T-helper 17 cell (primary cell): ENCODE measurements around the gene GJA5. TPM values are rescaled to one million over a fixed set of nuclear protein-coding genes. Genes with fewer than 3 reads are reported as not detected.
"Not testable (repeated sequence)": the region's sequence is repeated elsewhere in the genome, so short reads cannot be mapped to it uniquely, and the experiment has no call there.

Source experiments
- ATAC-seq: fragments of 150-1000 bp; cut with Tn5 transposase; 2 replicates; pipeline ENCODE4 v1.10.0; 2021; ENCODE audit warnings: mild to moderate bottlenecking, moderate library complexity
- DNase-seq, 3 donors: peaks; one replicate each; pipeline versions ENCODE4 v3.0.0 to v3.0.0-alpha.2; 2020 to 2021
- H3K9me3 ChIP-seq: one replicate; pipeline ENCODE4 v1.7.0; 2013; ENCODE audit warnings: low read length, mild to moderate bottlenecking; ENCODE audit not compliant: control insufficient read depth, poor library complexity, severe bottlenecking
- H3K27ac Mint-ChIP-seq: one replicate; pipeline ENCODE4 v1.8.0; 2022; ENCODE audit warnings: mild to moderate bottlenecking, moderate library complexity, mixed read lengths
- H3K27me3 Mint-ChIP-seq: one replicate; pipeline ENCODE4 v1.8.0; 2022; ENCODE audit warnings: mixed read lengths
- H3K36me3 Mint-ChIP-seq: one replicate; pipeline ENCODE4 v1.8.0; 2022; ENCODE audit warnings: low read depth, mixed read lengths
- H3K4me1 Mint-ChIP-seq: one replicate; pipeline ENCODE4 v1.8.0; 2022; ENCODE audit warnings: mild to moderate bottlenecking, mixed read lengths
- H3K4me3 Mint-ChIP-seq: one replicate; pipeline ENCODE4 v1.8.0; 2022; ENCODE audit warnings: mild to moderate bottlenecking, moderate library complexity, mixed read lengths
- total RNA-seq, 4 donors: library from RNA in 2 of 4; stranded (reverse) in 2 of 4; gene quantifications; one replicate each; pipeline ENCODE4 v1.2.3 and lab custom pipeline; 2022 to 2026

GJA5 gene
- total RNA-seq, 2 donors from 2014 or later, result not detected

GRCh38 chr1:147736883-147737282 lies 23.5 kb downstream of the GJA5 start:
- no peak overlapping the region for H3K4me3 Mint-ChIP-seq
- H3K9me3 ChIP-seq, result no peaks in the 10 kb centered on the region
- no peak for DNase-seq
- peaks cover 2% of the 10 kb centered on the region for H3K36me3 Mint-ChIP-seq
- H3K27ac Mint-ChIP-seq, result no peak overlapping the region
- no peak for ATAC-seq
- peaks cover 7% of the 10 kb centered on the region for H3K4me1 Mint-ChIP-seq
- H3K27me3 Mint-ChIP-seq, result peaks cover 15% of the 10 kb centered on the region

GRCh38 chr1:147735423-147735822 lies 25.0 kb downstream of the GJA5 start:
- H3K4me1 Mint-ChIP-seq, result peaks cover 7% of the 10 kb centered on the region
- peaks cover 23% of the 10 kb centered on the region for H3K27me3 Mint-ChIP-seq
- ATAC-seq, result no peak
- no peak overlapping the region for H3K27ac Mint-ChIP-seq
- peaks cover 5% of the 10 kb centered on the region for H3K36me3 Mint-ChIP-seq
- H3K4me3 Mint-ChIP-seq, result no peak overlapping the region
- no peak for DNase-seq
- H3K9me3 ChIP-seq, result no peaks in the 10 kb centered on the region

DNA sequence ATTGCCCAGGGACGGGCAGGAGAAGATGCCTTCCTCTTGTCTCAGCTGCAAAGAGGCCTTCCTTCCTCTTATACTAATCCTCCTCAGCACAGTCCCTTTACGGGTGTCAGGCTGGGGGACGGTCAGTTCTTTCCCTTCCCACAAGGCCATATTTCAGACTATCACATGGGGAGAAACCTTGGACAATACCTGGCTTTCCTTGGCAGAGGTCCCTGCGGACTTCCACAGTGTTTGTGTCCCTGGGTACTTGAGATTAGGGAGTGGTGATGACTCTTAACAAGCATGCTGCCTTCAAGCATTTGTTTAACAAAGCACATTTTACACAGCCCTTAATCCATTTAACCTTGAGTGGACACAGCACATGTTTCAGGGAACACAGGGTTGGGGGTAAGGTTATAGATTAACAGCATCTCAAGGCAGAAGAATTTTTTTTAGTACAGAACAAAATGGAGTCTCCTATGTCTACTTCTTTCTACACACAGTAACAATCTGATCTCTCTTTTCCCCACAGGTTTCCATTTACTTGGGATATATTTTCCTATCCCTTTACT lies 26.0 kb downstream of the GJA5 start:
- not testable (repeated sequence) for H3K27ac Mint-ChIP-seq, H3K4me1 Mint-ChIP-seq, ATAC-seq, H3K36me3 Mint-ChIP-seq, H3K4me3 Mint-ChIP-seq, DNase-seq, H3K9me3 ChIP-seq
- H3K27me3 Mint-ChIP-seq, result peaks cover 18% of the 10 kb centered on the region

DNA sequence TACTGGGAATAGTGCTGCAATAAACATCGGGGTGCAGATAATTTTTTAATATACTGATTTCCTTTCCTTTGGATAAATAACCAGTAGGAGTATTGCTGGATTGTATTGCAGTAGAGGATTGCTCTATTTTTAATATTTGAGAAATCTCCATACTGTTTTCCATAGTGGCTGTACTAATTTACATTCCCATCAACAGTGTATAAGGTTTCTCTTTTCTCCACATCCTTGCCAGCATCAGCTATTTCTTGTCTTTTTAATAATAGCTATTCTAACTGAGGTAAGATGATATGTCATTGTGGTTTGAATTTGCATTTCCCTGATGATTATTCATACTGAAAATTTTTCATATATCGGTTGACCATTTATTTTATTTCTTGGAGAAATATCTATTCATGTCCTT lies 31.1 kb downstream of the GJA5 start:
- DNase-seq, result no peak
- Mint-ChIP-seq H3K27me3 (peaks cover 24% of the 10 kb centered on the region), H3K27ac (no peak overlapping the region), H3K4me1 (peaks cover 3% of the 10 kb centered on the region), H3K4me3 (no peak overlapping the region), H3K36me3 (peaks cover 8% of the 10 kb centered on the region)
- ATAC-seq, result no peak
- no peaks in the 10 kb centered on the region for H3K9me3 ChIP-seq

- ATAC-seq, result no peak
- peaks cover 10% of the 10 kb centered on the region for H3K4me1 Mint-ChIP-seq
- peaks cover 6% of the 10 kb centered on the region for H3K36me3 Mint-ChIP-seq
- DNase-seq, result no peak
- no peak overlapping the region for H3K27ac Mint-ChIP-seq
- no peaks in the 10 kb centered on the region for H3K9me3 ChIP-seq
- H3K27me3 Mint-ChIP-seq, result peaks cover 26% of the 10 kb centered on the region
- H3K4me3 Mint-ChIP-seq, result no peak overlapping the region
Measured at GRCh38 chr1:147726168-147726567, 34.2 kb downstream of the GJA5 start.

DNA sequence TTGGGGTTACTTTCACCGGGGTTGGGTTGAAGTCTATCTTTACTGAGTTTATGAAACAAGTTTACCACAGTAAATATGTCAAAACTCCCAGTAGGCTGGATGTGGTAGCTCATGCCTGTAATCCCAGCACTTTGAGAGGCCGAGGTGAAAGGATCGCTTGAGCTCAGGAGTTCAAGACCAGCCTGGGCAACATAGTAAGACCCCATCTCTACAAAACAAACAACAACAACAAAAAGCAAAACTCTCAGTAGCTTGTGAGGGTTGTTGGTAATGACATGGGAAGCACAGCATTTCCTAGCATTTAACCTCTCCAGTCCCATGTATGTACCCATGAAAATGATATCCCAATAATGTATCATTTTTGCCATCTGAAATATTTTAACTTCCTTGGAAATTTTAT lies 34.7 kb downstream of the GJA5 start:
- H3K4me3 Mint-ChIP-seq, result no peak overlapping the region
- H3K36me3 Mint-ChIP-seq, result peaks cover 6% of the 10 kb centered on the region
- peaks cover 26% of the 10 kb centered on the region for H3K27me3 Mint-ChIP-seq
- H3K27ac Mint-ChIP-seq, result no peak overlapping the region
- no peak for ATAC-seq
- H3K9me3 ChIP-seq, result no peaks in the 10 kb centered on the region
- peaks cover 12% of the 10 kb centered on the region for H3K4me1 Mint-ChIP-seq
- DNase-seq, result no peak

DNA sequence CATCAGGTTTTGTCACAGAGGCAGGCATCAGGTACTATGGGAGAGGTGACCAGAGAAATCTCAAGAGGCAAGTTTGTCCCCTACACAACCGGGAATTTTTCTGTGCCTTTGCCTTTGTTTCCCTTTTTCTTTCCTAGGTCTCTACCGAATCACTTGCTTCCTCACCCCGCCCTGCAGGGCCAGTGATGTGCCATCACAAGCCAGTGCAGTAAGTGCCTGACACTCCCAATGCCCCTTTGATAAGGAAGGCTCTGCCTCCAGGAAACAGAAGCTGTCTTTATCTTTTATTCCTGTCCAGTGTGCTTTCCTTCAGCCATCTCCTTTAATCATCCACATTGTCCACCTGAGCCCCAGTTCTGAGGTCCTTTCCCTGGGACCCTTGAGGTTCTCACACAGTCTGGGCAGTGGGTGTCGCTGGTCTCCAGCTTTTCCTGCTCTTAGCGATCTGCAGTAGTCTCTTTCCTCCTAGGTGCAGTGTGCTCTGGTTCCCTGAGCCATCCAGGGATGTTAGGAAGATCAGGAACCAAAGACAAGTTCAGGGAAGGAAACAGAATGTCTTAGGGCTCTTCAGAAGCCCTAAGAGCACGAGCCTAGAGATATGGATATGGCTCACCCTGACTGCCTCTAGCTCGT lies 36.6 kb downstream of the GJA5 start:
- DNase-seq, result no peak
- no peak for ATAC-seq
- H3K27me3 Mint-ChIP-seq, result peaks cover 24% of the 10 kb centered on the region
- H3K36me3 Mint-ChIP-seq, result peaks cover 6% of the 10 kb centered on the region
- H3K9me3 ChIP-seq, result no peaks in the 10 kb centered on the region
- H3K27ac Mint-ChIP-seq, result peak overlapping the region; percentile 86
- peaks cover 12% of the 10 kb centered on the region for H3K4me1 Mint-ChIP-seq
- H3K4me3 Mint-ChIP-seq, result no peak overlapping the region

- H3K27ac Mint-ChIP-seq, result peak overlapping the region; percentile 79
Measured at GRCh38 chr1:147722124-147722523, 38.3 kb downstream of the GJA5 start.

DNA sequence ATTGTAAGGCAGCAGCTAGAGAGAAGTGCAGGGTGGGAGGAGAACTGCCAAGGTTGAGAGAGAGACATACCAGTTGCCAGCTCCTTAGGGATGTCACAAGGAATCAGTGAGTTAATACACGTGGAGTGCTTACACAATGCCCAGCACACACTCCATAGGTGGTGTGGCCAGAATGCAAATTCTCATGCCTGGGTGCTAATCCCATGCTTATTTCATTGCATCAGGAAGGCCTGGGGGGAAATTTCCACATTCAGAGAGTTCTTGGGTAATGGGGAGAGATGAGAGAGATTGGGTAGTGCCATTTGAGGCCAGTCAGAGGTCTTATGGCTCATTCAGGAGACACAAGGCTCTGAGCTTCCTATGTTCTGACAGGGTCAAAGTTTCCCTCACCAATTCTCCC lies 38.7 kb downstream of the GJA5 start:
- H3K36me3 Mint-ChIP-seq, result peaks cover 3% of the 10 kb centered on the region
- H3K4me1 Mint-ChIP-seq, result peaks cover 20% of the 10 kb centered on the region
- H3K27me3 Mint-ChIP-seq, result peaks cover 18% of the 10 kb centered on the region
- DNase-seq (no peak), ATAC-seq (no peak)
- H3K4me3 Mint-ChIP-seq, result no peak overlapping the region
- H3K27ac Mint-ChIP-seq, result peak overlapping the region; percentile 79
- no peaks in the 10 kb centered on the region for H3K9me3 ChIP-seq

More at GRCh38 chr1:147722124-147722523, 38.3 kb downstream of the GJA5 start:
- no peaks in the 10 kb centered on the region for H3K9me3 ChIP-seq
- peaks cover 17% of the 10 kb centered on the region for H3K4me1 Mint-ChIP-seq
- ATAC-seq (no peak), DNase-seq (no peak)
- no peak overlapping the region for H3K4me3 Mint-ChIP-seq
- peaks cover 18% of the 10 kb centered on the region for H3K27me3 Mint-ChIP-seq
- H3K36me3 Mint-ChIP-seq, result peaks cover 3% of the 10 kb centered on the region

DNA sequence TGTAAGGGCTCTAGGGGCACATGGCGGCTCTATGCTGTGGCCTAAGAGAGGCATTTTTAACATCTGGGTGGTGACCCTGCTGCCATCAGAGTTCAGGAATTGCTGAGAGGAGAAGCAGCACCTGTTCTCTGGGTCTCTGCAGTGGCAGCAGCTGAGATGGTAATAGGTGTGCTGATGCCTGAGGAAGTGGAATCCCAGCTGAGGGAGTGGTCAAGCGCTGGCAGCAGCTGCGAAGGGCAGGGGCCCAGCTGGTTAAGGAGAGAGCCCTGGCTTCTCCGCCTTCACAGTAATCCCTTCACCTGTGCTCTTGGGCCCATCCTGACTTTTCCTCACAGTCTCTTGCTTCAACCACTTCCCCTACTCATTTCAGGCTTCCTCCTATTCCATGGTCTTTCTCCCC lies 39.8 kb downstream of the GJA5 start:
- DNase-seq (no peak), ATAC-seq (no peak)
- H3K9me3 ChIP-seq, result no peaks in the 10 kb centered on the region
- Mint-ChIP-seq H3K4me3 (no peak overlapping the region), H3K36me3 (peaks cover 3% of the 10 kb centered on the region), H3K27me3 (peaks cover 20% of the 10 kb centered on the region), H3K4me1 (peaks cover 18% of the 10 kb centered on the region), H3K27ac (no peak overlapping the region)

- no peak for ATAC-seq
- Mint-ChIP-seq H3K36me3 (peaks cover 3% of the 10 kb centered on the region), H3K27me3 (peaks cover 28% of the 10 kb centered on the region), H3K4me1 (peaks cover 18% of the 10 kb centered on the region), H3K27ac (no peak overlapping the region), H3K4me3 (no peak overlapping the region)
- DNase-seq, result no peak
- no peaks in the 10 kb centered on the region for H3K9me3 ChIP-seq
Measured at GRCh38 chr1:147719711-147720225, 40.6 kb downstream of the GJA5 start.

DNA sequence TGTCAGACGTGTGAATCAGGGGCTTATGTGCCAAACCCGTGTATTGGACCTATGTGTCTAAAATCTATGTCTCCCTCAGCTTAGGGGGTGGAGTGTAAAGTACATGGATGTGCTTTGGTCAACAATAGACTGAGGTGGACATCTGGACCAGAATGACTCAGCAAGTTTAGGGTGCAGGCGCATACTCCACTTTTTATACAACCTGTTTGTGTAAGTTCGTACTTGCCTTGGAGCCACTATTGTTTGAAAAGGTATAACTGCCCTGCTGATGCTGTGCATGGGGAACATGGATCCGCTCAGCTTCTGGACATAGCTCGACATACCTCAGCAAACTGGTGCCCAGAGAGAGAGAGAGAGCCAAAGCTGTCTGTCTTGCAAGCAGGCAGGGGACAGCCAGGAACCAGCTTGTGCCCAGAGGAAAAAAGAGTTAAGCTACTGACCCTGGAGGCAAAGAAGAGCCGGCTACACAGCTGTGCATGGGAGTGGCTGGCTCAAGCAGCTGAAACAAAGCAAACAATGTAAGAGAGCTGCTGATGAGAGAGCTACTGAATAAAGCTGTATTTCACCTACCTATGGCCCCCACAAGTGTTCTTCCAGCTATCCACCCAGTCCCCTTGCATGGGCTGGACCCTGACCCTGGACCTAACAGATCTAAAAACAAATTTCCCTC lies 41.2 kb downstream of the GJA5 start:
- Mint-ChIP-seq H3K4me3 (no peak overlapping the region), H3K27me3 (peaks cover 34% of the 10 kb centered on the region), H3K36me3 (peaks cover 4% of the 10 kb centered on the region), H3K4me1 (peaks cover 20% of the 10 kb centered on the region), H3K27ac (no peak overlapping the region)
- ATAC-seq, result no peak
- DNase-seq, result no peak
- H3K9me3 ChIP-seq, result no peaks in the 10 kb centered on the region

DNA sequence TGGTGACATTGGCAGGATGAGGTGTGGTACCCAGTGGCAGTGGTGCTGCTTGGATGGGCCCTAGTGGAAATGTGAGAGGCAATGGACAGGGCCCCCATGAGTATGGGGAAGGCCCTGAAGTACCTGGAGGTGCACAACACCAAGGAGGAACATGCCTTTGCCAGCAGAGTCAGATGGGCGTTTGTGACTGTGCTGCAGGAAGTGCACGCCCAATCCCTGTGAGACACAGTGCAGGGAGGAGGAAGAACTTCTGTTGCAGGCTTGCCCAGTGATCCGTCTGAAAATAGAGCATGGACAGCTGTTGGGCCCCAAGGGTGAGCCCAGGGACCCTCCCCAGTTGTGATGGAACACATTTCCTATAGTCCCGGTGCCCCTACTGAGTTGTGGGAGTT lies 42.7 kb downstream of the GJA5 start:
- Mint-ChIP-seq H3K27ac (peak overlapping the region; percentile 88), H3K4me3 (peak overlapping the region; percentile 22), H3K27me3 (peaks cover 35% of the 10 kb centered on the region), H3K36me3 (peaks cover 6% of the 10 kb centered on the region), H3K4me1 (peaks cover 17% of the 10 kb centered on the region)
- no peaks in the 10 kb centered on the region for H3K9me3 ChIP-seq
- DNase-seq (no peak), ATAC-seq (no peak)
